ENCODE data around the gene KLHL3.

DNA sequence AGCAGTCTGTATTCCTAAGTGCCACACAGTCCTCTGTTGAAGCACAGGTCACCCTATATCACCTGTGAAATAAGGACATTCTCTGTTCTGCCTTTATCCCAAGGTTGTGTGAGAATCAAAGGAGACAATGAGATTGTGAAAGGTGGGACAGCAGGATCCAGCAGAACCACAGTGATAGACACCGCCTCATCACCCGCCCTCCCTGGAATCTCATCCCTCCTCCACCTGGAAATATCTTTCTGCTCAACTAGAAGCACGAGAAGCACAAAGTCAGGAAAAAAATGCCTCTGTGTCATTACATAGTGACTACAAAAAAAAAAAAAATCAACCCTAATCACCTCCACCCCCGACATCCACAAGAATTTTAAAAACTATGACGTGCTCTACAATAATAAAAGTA lies 32.3 kb downstream of the KLHL3 start:
- TF ChIP-seq, protein P1, sequence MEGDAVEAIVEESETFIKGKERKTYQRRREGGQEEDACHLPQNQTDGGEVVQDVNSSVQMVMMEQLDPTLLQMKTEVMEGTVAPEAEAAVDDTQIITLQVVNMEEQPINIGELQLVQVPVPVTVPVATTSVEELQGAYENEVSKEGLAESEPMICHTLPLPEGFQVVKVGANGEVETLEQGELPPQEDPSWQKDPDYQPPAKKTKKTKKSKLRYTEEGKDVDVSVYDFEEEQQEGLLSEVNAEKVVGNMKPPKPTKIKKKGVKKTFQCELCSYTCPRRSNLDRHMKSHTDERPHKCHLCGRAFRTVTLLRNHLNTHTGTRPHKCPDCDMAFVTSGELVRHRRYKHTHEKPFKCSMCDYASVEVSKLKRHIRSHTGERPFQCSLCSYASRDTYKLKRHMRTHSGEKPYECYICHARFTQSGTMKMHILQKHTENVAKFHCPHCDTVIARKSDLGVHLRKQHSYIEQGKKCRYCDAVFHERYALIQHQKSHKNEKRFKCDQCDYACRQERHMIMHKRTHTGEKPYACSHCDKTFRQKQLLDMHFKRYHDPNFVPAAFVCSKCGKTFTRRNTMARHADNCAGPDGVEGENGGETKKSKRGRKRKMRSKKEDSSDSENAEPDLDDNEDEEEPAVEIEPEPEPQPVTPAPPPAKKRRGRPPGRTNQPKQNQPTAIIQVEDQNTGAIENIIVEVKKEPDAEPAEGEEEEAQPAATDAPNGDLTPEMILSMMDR (conservative IDR thresholded peaks at IDR 0.05; ENCODE audit: low read depth, low read length) = no peak
- TF ChIP-seq EZH2 (IDR thresholded peaks at IDR 0.05; ENCODE audit: low read length, unreplicated experiment) = no peak
- no peak for TF ChIP-seq EZH2phosphoT487 (IDR thresholded peaks at IDR 0.05; ENCODE audit: borderline replicate concordance, low read length)

Measured in PC-3 (cell line).